ENCODE data around the gene GRIK3.

DNA sequence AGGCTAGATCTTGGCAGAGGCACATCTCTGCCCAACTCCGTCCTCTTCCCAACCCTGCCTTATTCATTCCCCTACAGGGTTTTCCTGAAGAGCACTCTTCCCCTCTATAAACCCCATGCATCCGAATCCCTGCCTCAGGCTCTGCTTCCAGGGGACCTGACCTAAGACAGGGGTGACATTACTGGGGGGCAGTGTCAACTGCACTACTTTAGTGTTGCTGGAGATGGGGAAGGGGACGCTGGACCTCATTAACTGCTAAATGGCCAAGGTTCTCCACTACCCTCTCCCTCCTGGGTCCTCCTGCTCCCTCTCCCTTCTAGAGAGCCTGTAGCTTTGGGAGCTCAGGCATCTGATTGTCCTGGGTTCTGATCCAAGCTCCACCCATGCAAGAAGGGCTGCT is 126.2 kb downstream of the GRIK3 start:
- TF ChIP-seq POLR2A (IDR thresholded peaks at IDR 0.05; ENCODE audit: low read length) (no peak), GATA1 (IDR thresholded peaks at IDR 0.05; ENCODE audit: low read depth, low read length) (no peak)
